KMS-11 (cell line): ENCODE measurements around the gene KIF26B.

Experiments
- H2AFZ ChIP-seq: fragments of 200-600 bp; sonication (generic); 2 replicates; pipeline ENCODE4 v1.6.1; 2016; ENCODE audit warnings: antibody characterized with exemption, mixed run types, low read depth
- H3K27ac ChIP-seq: fragments of 200-600 bp; sonication (generic); 2 replicates; pipeline ENCODE4 v1.6.1; 2016; ENCODE audit warnings: mild to moderate bottlenecking, mixed run types
- H3K27me3 ChIP-seq: fragments of 200-600 bp; sonication (generic); 2 replicates; pipeline ENCODE4 v1.6.1; 2017; ENCODE audit warnings: mild to moderate bottlenecking, low read depth, mixed run types, moderate library complexity; ENCODE audit not compliant: insufficient read depth
- H3K36me3 ChIP-seq: fragments of 200-600 bp; sonication (generic); 2 replicates; pipeline ENCODE4 v1.6.1; 2017; ENCODE audit warnings: mild to moderate bottlenecking, mixed run types; ENCODE audit not compliant: insufficient read depth
- H3K4me1 ChIP-seq: fragments of 200-600 bp; sonication (generic); 2 replicates; pipeline ENCODE4 v1.6.1; 2016; ENCODE audit warnings: mild to moderate bottlenecking, low read depth, mixed run types; ENCODE audit not compliant: poor library complexity, severe bottlenecking
- H3K4me2 ChIP-seq: fragments of 200-600 bp; sonication (generic); 2 replicates; pipeline ENCODE4 v1.7.0; 2016; ENCODE audit warnings: mild to moderate bottlenecking, mixed run types
- H3K4me3 ChIP-seq: fragments of 200-600 bp; sonication (generic); IDR thresholded peaks from 2 replicates; pipeline ENCODE4 v1.6.1; 2017; ENCODE audit warnings: low read depth, low read length, mixed read lengths; ENCODE audit not compliant: insufficient read depth
- H3K79me2 ChIP-seq: fragments of 200-600 bp; sonication (generic); 2 replicates; pipeline ENCODE4 v1.6.1; 2016; ENCODE audit warnings: low read depth, mixed run types; ENCODE audit not compliant: insufficient read depth
- H3K9ac ChIP-seq: fragments of 200-600 bp; sonication (generic); 2 replicates; pipeline ENCODE4 v1.6.1; 2016; ENCODE audit warnings: mild to moderate bottlenecking, mixed run types
- H4K20me1 ChIP-seq: fragments of 200-600 bp; sonication (generic); 2 replicates; pipeline ENCODE4 v1.6.1; 2016; ENCODE audit warnings: mild to moderate bottlenecking, mixed run types; ENCODE audit not compliant: insufficient read depth
- CTCF ChIP-seq: fragments of 200-600 bp; sonication (generic); conservative IDR thresholded peaks from 2 replicates; pipeline ENCODE4 v1.6.1; 2017; ENCODE audit warnings: low read depth, mild to moderate bottlenecking, antibody characterized with exemption, low read length, moderate library complexity, mixed read lengths

KIF26B gene

GRCh38 chr1:245621589-245621988, 466.8 kb downstream of the KIF26B start:
- no peak for TF ChIP-seq CTCF
- Histone ChIP-seq H3K36me3 (no peaks in the 10 kb centered on the region), H3K4me3 (no peak overlapping the region), H3K79me2 (no peaks in the 10 kb centered on the region), H3K27me3 (no peaks in the 10 kb centered on the region), H3K4me2 (no peak overlapping the region), H3K27ac (no peak overlapping the region), H2AFZ (no peak overlapping the region), H4K20me1 (no peaks in the 10 kb centered on the region), H3K9ac (no peak overlapping the region), H3K4me1 (no peaks in the 10 kb centered on the region)

DNA sequence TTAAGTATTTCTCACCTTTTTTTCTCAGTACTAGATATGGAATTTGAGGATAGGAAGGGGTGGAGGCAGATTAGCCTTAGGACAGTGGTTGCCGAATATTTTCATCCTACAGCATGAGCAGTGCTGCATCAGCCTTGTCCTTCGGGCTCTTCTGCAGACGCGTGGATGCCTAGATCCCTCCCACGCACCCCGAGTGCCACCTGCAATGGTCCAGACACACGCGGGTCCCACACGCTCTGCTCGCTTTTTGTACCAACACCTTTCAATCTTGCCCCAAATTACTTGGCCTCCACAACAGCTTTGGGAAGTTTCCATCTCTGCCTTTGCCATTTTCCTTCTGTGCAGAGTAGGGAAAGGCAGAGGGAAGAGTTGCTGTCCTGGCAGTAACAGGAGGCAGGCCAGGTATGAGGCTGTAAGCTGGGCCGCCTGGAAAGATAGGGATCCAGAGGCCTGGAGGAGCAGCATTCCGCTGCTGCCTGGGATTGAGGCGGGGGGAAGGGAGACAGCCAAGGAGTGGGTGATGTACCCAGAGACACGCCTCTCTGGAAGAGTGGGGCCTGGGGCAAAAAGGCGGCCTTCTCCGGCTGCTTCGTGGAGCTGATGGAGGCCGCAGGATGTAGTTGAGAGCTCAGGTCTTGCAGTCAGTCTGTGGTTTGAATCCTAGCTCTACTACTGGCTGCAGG, 467.7 kb downstream of the KIF26B start:
- Histone ChIP-seq H3K9ac (no peak overlapping the region), H4K20me1 (no peaks in the 10 kb centered on the region), H2AFZ (no peak overlapping the region), H3K79me2 (no peaks in the 10 kb centered on the region), H3K4me3 (no peak overlapping the region), H3K27me3 (no peaks in the 10 kb centered on the region), H3K4me1 (no peaks in the 10 kb centered on the region), H3K27ac (no peak overlapping the region), H3K4me2 (no peak overlapping the region), H3K36me3 (no peaks in the 10 kb centered on the region)
- no peak for TF ChIP-seq CTCF

- no peak overlapping the region for H3K27ac ChIP-seq
- no peak for TF ChIP-seq CTCF
- H4K20me1 ChIP-seq, result no peaks in the 10 kb centered on the region
- no peak overlapping the region for H2AFZ ChIP-seq
- no peak overlapping the region for H3K4me2 ChIP-seq
- no peaks in the 10 kb centered on the region for H3K36me3 ChIP-seq
- no peaks in the 10 kb centered on the region for H3K27me3 ChIP-seq
- H3K4me3 ChIP-seq, result no peak overlapping the region
- H3K9ac ChIP-seq, result no peak overlapping the region
- no peaks in the 10 kb centered on the region for H3K79me2 ChIP-seq
- H3K4me1 ChIP-seq, result no peaks in the 10 kb centered on the region
These were observed 486.6 kb downstream of the KIF26B start for GRCh38 chr1:245641384-245641783.

- H3K4me2 ChIP-seq, result no peak overlapping the region
These were observed 490.6 kb downstream of the KIF26B start for GRCh38 chr1:245645406-245645805.

More at GRCh38 chr1:245645406-245645805, 490.6 kb downstream of the KIF26B start:
- no peak for TF ChIP-seq CTCF
- Histone ChIP-seq H3K36me3 (no peaks in the 10 kb centered on the region), H3K27ac (no peak overlapping the region), H3K4me1 (no peaks in the 10 kb centered on the region), H3K4me3 (no peak overlapping the region), H4K20me1 (no peaks in the 10 kb centered on the region), H3K79me2 (no peaks in the 10 kb centered on the region), H3K27me3 (no peaks in the 10 kb centered on the region), H2AFZ (no peak overlapping the region), H3K9ac (no peak overlapping the region)
